Mesenchymal stem cell (in vitro differentiated cells and primary cell): Measurements from ENCODE around the gene PNRC1.

ENCODE experiments used
- DNase-seq: peaks from one replicate; pipeline ENCODE4 v3.0.0-alpha.2; 2013
- H2AFZ ChIP-seq: one replicate; pipeline ENCODE4 v1.6.1; 2013; ENCODE audit warnings: low read depth, mild to moderate bottlenecking, control low read depth, inconsistent platforms, low read length, moderate library complexity
- H2AK5ac ChIP-seq: 2 replicates; pipeline ENCODE4 v1.6.1; 2013; ENCODE audit warnings: low read length, moderate library complexity, mild to moderate bottlenecking, inconsistent platforms; ENCODE audit not compliant: severe bottlenecking
- H2BK120ac ChIP-seq: one replicate; pipeline ENCODE4 v1.6.1; 2013; ENCODE audit warnings: low read depth, mild to moderate bottlenecking, inconsistent platforms, low read length, moderate library complexity
- H2BK12ac ChIP-seq, 2 experiments: one replicate each; pipeline ENCODE4 v1.6.1; 2013; ENCODE audit warnings: inconsistent platforms in 2 of 2, low read length in 2 of 2, mild to moderate bottlenecking in 2 of 2, moderate library complexity in 2 of 2, control low read depth in 1 of 2
- H2BK15ac ChIP-seq: one replicate; pipeline ENCODE4 v1.6.1; 2013; ENCODE audit warnings: mild to moderate bottlenecking, low read depth, inconsistent platforms; ENCODE audit not compliant: poor library complexity, severe bottlenecking
- H2BK5ac ChIP-seq: 2 replicates; pipeline ENCODE4 v1.6.1; 2013; ENCODE audit warnings: low read depth, mild to moderate bottlenecking, low read length, control low read depth, inconsistent platforms; ENCODE audit not compliant: poor library complexity, severe bottlenecking
- H3K14ac ChIP-seq, 2 experiments: one replicate each; pipeline ENCODE4 v1.6.1; 2013; ENCODE audit warnings: inconsistent platforms in 2 of 2, low read length in 2 of 2, control low read depth in 1 of 2, mild to moderate bottlenecking in 1 of 2, moderate library complexity in 1 of 2
- H3K18ac ChIP-seq, 2 experiments: one replicate each; pipeline ENCODE4 v1.6.1; 2013; ENCODE audit warnings: inconsistent platforms in 2 of 2, low read length in 2 of 2, control low read depth in 1 of 2, low read depth in 1 of 2, mild to moderate bottlenecking in 1 of 2
- H3K23ac ChIP-seq, 2 experiments: one replicate each; pipeline ENCODE4 v1.6.1; 2013; ENCODE audit warnings: inconsistent platforms in 2 of 2, low read length in 2 of 2, mild to moderate bottlenecking in 2 of 2, moderate library complexity in 2 of 2, control low read depth in 1 of 2
- H3K27ac ChIP-seq: 2 replicates; pipeline ENCODE4 v1.5.1; 2013; ENCODE audit warnings: mild to moderate bottlenecking, moderate library complexity, low read length, control low read depth, inconsistent platforms; ENCODE audit not compliant: poor library complexity, severe bottlenecking
- H3K27me3 ChIP-seq, 2 experiments: 2 replicates each; pipeline versions ENCODE4 v1.6.1 to v1.7.0; 2013; ENCODE audit warnings: low read length in 2 of 2, mild to moderate bottlenecking in 2 of 2, moderate library complexity in 2 of 2, control low read depth in 1 of 2, inconsistent platforms in 1 of 2; ENCODE audit not compliant: control insufficient read depth in 1 of 2, insufficient read depth in 1 of 2
- H3K36me3 ChIP-seq, 2 experiments: 2 replicates each; pipeline versions ENCODE4 v1.6.1 to v1.7.0; 2013; ENCODE audit warnings: low read length in 2 of 2, control low read depth in 1 of 2, inconsistent platforms in 1 of 2, low read depth in 1 of 2, mild to moderate bottlenecking in 1 of 2; ENCODE audit not compliant: insufficient read depth in 2 of 2, control insufficient read depth in 1 of 2
- H3K4ac ChIP-seq, 2 experiments: one replicate each; pipeline ENCODE4 v1.6.1; 2013; ENCODE audit warnings: inconsistent platforms in 2 of 2, low read length in 2 of 2, mild to moderate bottlenecking in 2 of 2, moderate library complexity in 2 of 2, control low read depth in 1 of 2, low read depth in 1 of 2
- H3K4me1 ChIP-seq: 2 replicates; pipeline ENCODE4 v1.6.1; 2013; ENCODE audit warnings: low read depth, low read length, control low read depth; ENCODE audit not compliant: control insufficient read depth, insufficient read depth
- H3K4me2 ChIP-seq: 2 replicates; pipeline ENCODE4 v1.6.1; 2013; ENCODE audit warnings: low read length, mild to moderate bottlenecking, inconsistent platforms; ENCODE audit not compliant: poor library complexity, severe bottlenecking
- H3K4me3 ChIP-seq, 2 experiments: 2 replicates each; pipeline versions ENCODE4 v1.5.1 to v1.7.0; 2013; ENCODE audit warnings: low read length in 2 of 2, mild to moderate bottlenecking in 2 of 2, control low read depth in 1 of 2, low read depth in 1 of 2; ENCODE audit not compliant: insufficient read depth in 1 of 2
- H3K79me1 ChIP-seq: replicated peaks from 2 replicates; pipeline ENCODE4 v1.6.1; 2013; ENCODE audit warnings: mild to moderate bottlenecking, control low read depth, low read length, inconsistent platforms; ENCODE audit not compliant: poor library complexity, severe bottlenecking
- H3K9ac ChIP-seq: 2 replicates; pipeline ENCODE4 v1.7.0; 2013; ENCODE audit warnings: mild to moderate bottlenecking, low read length, moderate library complexity
- H3K9me3 ChIP-seq: 2 replicates; pipeline ENCODE4 v1.7.0; 2013; ENCODE audit warnings: mild to moderate bottlenecking, low read length; ENCODE audit not compliant: control insufficient read depth
- H4K8ac ChIP-seq: one replicate; pipeline ENCODE4 v1.6.1; 2013; ENCODE audit warnings: inconsistent platforms, mild to moderate bottlenecking, low read length, moderate library complexity
- H4K91ac ChIP-seq: one replicate; pipeline ENCODE4 v1.6.1; 2013; ENCODE audit warnings: mild to moderate bottlenecking, low read length, inconsistent platforms
- WGBS: methylation state at CpG from one replicate; pipeline ENCODE4 v1.1.7; 2013; ENCODE audit warnings: mixed read lengths; 5-methylcytosine and 5-hydroxymethylcytosine counted together

The PNRC1 gene

DNA sequence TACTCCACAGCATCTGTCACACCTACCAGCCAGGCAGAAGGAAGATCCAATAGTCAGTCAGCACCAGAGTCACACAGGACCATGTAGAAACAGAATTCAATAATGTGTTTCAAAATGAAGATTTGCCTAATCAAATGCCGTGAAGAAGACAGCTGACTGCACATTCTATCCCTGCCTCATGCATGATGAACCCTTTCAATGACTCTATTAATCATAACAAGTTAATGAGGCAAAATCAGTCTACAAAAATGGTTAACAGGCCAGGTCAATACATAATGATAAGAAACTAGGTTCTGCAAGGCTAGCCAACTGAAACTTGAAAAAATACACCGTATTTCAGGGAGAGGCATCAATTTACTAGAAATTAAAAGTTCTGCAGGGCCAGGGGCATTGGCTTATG lies 6.7 kb upstream of the PNRC1 start:
- Histone ChIP-seq H3K4me2 (no peak overlapping the region), H2BK120ac (no peak overlapping the region), H3K79me1 (no peaks in the 10 kb centered on the region), H3K4me1 (no peaks in the 10 kb centered on the region), H3K9ac (no peak overlapping the region), H2AK5ac (no peak overlapping the region), H4K91ac (no peak overlapping the region), H3K18ac (no peak overlapping the region), H3K4ac (no peak overlapping the region), H4K8ac (no peak overlapping the region), H3K9me3 (no peaks in the 10 kb centered on the region), H3K4me3 (no peak overlapping the region), H2BK15ac (no peak overlapping the region), H2AFZ (no peak overlapping the region), H3K27ac (no peak overlapping the region), H2BK12ac (no peak overlapping the region), H3K27me3 (no peaks in the 10 kb centered on the region), H3K14ac (no peak overlapping the region), H3K23ac (no peak overlapping the region), H2BK5ac (no peak overlapping the region), H3K36me3 (no peaks in the 10 kb centered on the region)
- 98% methylated on average over 2 of the region's 2 CpGs for WGBS
- no peak for DNase-seq

DNA sequence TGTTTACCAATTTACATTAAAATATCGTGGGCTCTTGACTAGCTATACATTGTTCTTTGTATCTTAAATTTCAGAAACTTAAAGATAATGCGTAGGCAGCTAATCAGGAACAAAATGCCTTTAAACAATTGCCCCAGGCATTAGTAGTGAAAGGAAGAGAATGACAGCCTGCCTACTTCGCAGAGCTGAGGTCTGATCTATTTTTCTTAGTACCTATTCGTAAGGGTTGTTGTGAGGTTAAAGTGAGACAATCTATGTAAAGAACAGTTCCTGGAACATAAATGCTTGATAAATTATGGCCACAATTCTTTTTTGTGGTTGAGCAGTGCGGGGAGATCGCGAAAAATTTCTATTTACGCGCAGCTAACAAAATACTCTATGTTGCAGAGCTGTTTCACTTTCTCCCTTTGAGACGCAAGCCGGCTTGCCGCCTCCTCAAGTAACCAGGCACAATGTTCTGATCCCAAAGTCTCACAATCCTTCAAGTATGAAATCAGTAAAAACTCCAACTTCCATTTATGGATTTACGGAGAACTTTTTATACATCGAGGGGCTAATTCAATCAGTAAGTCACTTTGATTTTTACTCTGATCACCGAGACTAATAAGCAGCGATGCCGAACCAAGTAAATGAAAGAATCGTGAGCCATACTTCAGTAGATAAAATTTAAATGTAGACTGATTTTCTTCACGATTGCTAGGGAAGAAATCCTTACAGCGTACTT lies 878 bp upstream of the PNRC1 start:
- no peak overlapping the region for H2BK120ac ChIP-seq
- no peak overlapping the region for H2AK5ac ChIP-seq
- H3K14ac ChIP-seq: no peak overlapping the region
- H2AFZ ChIP-seq: no peak overlapping the region
- peaks cover 3% of the 10 kb centered on the region for H3K4me1 ChIP-seq
- H3K23ac ChIP-seq: no peak overlapping the region
- H3K18ac ChIP-seq: no peak overlapping the region
- peak overlapping the region; percentile 57 for H2BK5ac ChIP-seq
- peak; percentile 86 for DNase-seq
- peak overlapping the region; percentile 87 for H3K27ac ChIP-seq
- peaks cover 0 to 20% of the 10 kb centered on the region in 2 experiments for H3K36me3 ChIP-seq
- H2BK15ac ChIP-seq: no peak overlapping the region
- H4K8ac ChIP-seq: no peak overlapping the region
- peak overlapping the region in 1 of 2 experiments; percentile 10 for H3K4ac ChIP-seq
- no peak overlapping the region for H4K91ac ChIP-seq
- 2% methylated on average over 14 of the region's 20 CpGs for WGBS
- peak overlapping the region; percentile 71 for H3K4me2 ChIP-seq
- H3K27me3 ChIP-seq: no peaks in the 10 kb centered on the region
- peak overlapping the region in 1 of 2 experiments; percentile 98 for H3K4me3 ChIP-seq
- peak overlapping the region; percentile 100 for H3K9ac ChIP-seq
- H2BK12ac ChIP-seq: no peak overlapping the region
- H3K79me1 ChIP-seq: no peaks in the 10 kb centered on the region
- H3K9me3 ChIP-seq: no peaks in the 10 kb centered on the region

DNA sequence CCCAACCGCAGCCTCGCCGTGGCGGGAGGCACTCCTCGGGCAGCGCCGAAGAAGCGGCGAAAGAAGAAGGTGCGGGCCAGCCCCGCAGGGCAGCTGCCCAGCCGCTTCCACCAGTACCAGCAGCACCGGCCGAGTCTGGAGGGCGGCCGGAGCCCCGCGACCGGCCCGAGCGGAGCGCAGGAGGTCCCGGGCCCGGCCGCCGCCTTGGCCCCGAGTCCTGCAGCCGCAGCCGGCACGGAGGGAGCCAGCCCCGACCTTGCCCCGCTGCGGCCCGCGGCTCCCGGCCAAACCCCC lies 525 bp downstream of the PNRC1 start:
- Histone ChIP-seq H4K91ac (peak overlapping the region; percentile 99), H3K9ac (peak overlapping the region; percentile 100), H3K9me3 (no peaks in the 10 kb centered on the region), H3K18ac (peak overlapping the region; percentile 91 to 98), H3K79me1 (peaks cover 5% of the 10 kb centered on the region), H3K27ac (peak overlapping the region; percentile 99), H2AFZ (no peak overlapping the region), H3K4me1 (peaks cover 4% of the 10 kb centered on the region), H4K8ac (peak overlapping the region; percentile 87), H3K14ac (peak overlapping the region; percentile 68 to 95), H3K36me3 (peaks cover 8 to 34% of the 10 kb centered on the region in 2 experiments), H2BK120ac (peak overlapping the region; percentile 100), H2BK15ac (peak overlapping the region; percentile 100), H2BK5ac (peak overlapping the region; percentile 88), H3K4me3 (peak overlapping the region; percentile 88 to 98), H3K4ac (peak overlapping the region; percentile 86 to 98), H2BK12ac (peak overlapping the region; percentile 8 to 66), H3K4me2 (peak overlapping the region; percentile 20), H3K23ac (peak overlapping the region; percentile 70 to 98), H3K27me3 (no peaks in the 10 kb centered on the region), H2AK5ac (peak overlapping the region; percentile 96)
- DNase-seq: no peak
- under 1% methylated on average over 30 of the region's 36 CpGs for WGBS

DNA sequence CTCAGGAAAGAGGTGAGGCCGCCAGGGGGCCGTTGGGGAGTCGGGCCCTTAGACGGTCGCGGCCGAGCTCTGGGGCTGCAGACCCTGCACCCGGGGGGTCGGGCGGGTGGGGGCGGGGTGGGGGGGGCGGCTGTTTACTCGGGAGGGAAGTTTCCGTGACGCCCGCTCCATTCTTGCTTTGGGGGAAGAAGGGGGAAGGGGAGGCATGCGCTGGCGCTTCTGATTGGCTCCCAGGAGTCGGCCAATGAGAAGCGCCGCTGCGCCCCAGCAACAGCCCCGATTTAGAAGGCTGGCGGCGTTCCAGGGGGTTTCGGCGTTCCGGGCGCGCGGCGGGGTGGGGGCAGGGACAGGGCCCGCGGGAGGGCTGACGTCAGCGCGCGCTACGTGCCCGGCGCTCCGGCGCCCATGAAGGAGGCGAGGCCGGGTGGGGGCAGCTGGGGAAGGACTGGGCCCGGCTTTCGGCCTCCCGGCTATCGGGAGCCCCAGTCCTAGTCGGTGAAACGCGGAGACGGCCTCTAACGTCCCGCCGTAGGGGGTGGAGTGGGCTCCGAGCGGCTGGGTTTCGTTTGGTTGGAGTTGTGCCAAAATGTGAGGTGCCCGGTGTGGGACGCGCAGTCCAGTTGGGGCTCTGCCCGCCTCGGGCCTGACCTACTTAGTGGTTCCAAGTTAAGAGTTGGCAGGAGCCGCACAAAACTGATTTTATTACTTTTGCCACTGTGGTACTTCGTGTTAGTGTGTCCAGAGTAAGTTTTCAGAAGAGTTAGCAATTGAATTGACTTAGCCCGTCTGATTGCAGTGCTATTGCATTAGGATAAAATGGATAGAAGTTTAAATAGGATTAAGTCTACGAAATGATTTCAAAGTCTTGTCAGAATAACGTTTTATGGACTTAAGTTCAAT lies 1.1 kb downstream of the PNRC1 start:
- Histone ChIP-seq H2BK15ac (peak overlapping the region; percentile 89), H3K27me3 (no peaks in the 10 kb centered on the region), H3K4me3 (peak overlapping the region; percentile 88 to 98), H3K79me1 (peaks cover 5% of the 10 kb centered on the region), H2BK12ac (peak overlapping the region in 1 of 2 experiments; percentile 57), H2AFZ (no peak overlapping the region), H4K8ac (peak overlapping the region; percentile 88), H3K36me3 (peaks cover 10 to 39% of the 10 kb centered on the region in 2 experiments), H3K9me3 (no peaks in the 10 kb centered on the region), H2BK5ac (peak overlapping the region; percentile 93), H3K18ac (peak overlapping the region; percentile 91 to 98), H3K4ac (peak overlapping the region; percentile 94 to 98), H2AK5ac (peak overlapping the region; percentile 65), H3K9ac (peak overlapping the region; percentile 100), H3K27ac (peak overlapping the region; percentile 96), H3K4me2 (peak overlapping the region; percentile 59), H3K4me1 (peaks cover 4% of the 10 kb centered on the region), H4K91ac (peak overlapping the region; percentile 99), H2BK120ac (peak overlapping the region; percentile 100), H3K14ac (peak overlapping the region; percentile 88 to 95), H3K23ac (peak overlapping the region; percentile 96 to 98)
- peak; percentile 96 for DNase-seq
- under 1% methylated on average over 46 of the region's 69 CpGs for WGBS
